Endothelial cell of umbilical vein (primary cell): Measurements from ENCODE around the gene PIP5K1A. TPM values are rescaled to one million over a fixed set of nuclear protein-coding genes. Genes with fewer than 3 reads are reported as not detected.

Experiments
- BruUV-seq: library from RNA; stranded (reverse); fragments of 400-500 nt; replicated peaks from 2 replicates; lab custom pipeline; 2021; lab: Mats Ljungman, UMichigan
- CTCF ChIA-PET: fragments of 300-600, 350-600 bp; sonication (Branson Sonifier 250); formaldehyde crosslinking; loops from one replicate; lab custom pipeline; 2021; ENCODE audit warnings: antibody characterized with exemption, inconsistent platforms; lab: Charles Lee
- POLR2A ChIA-PET: fragments of 300-600, 350-600 bp; sonication (Branson Sonifier 250); formaldehyde crosslinking; loops from one replicate; lab custom pipeline; 2021; ENCODE audit warnings: antibody characterized with exemption, inconsistent platforms; lab: Charles Lee
- DNase-seq: peaks from one replicate; pipeline ENCODE4 v3.0.0-alpha.2; 2011; ENCODE audit warnings: low read depth, low spot score
- FAIRE-seq: peaks from 2 replicates; lab custom pipeline; 2011; peaks lifted over from hg19 to GRCh38; lab: Jason Lieb, UNC
- H2AFZ ChIP-seq: 2 replicates; pipeline ENCODE4 v1.6.0; 2012; ENCODE audit warnings: low read depth, low read length, control low read depth, inconsistent platforms
- H3K27ac ChIP-seq: 2 replicates; pipeline ENCODE4 v1.5.1; 2011; ENCODE audit warnings: low read depth, mild to moderate bottlenecking, control low read depth, low read length, moderate library complexity; ENCODE audit not compliant: insufficient read depth
- H3K27me3 ChIP-seq, 2 experiments: 2 replicates each; pipeline versions ENCODE4 v1.6.0 to v1.6.1; 2011; ENCODE audit warnings: low read length in 2 of 2, mixed read lengths in 1 of 2; ENCODE audit not compliant: control insufficient read depth in 2 of 2, insufficient read depth in 2 of 2
- H3K36me3 ChIP-seq, 2 experiments: 2 replicates in 1 of 2; 3 replicates in 1 of 2; pipeline ENCODE4 v1.5.1; 2011; ENCODE audit warnings: low read length in 2 of 2, mild to moderate bottlenecking in 1 of 2, moderate library complexity in 1 of 2; ENCODE audit not compliant: control insufficient read depth in 2 of 2, insufficient read depth in 2 of 2; ENCODE audit errors: extremely low read depth in 1 of 2
- H3K4me1 ChIP-seq: 3 replicates; pipeline ENCODE4 v1.5.1; 2011; ENCODE audit warnings: mild to moderate bottlenecking, low read length; ENCODE audit not compliant: control insufficient read depth, insufficient read depth; ENCODE audit errors: extremely low read depth
- H3K4me2 ChIP-seq: 2 replicates; pipeline ENCODE4 v1.6.1; 2011; ENCODE audit warnings: low read length, control low read depth, mixed read lengths; ENCODE audit not compliant: insufficient read depth
- H3K4me3 ChIP-seq, 3 experiments: fragments of 200-600 bp in 1 of 3; sonication (generic), shearing (Covaris generic) in 1 of 3; replicated peaks in 1 of 3; 2 replicates each; pipeline ENCODE4 v1.5.1; 2011 to 2016; ENCODE audit warnings: control low read depth in 3 of 3, low read length in 3 of 3, mild to moderate bottlenecking in 2 of 3, inconsistent platforms in 1 of 3, low read depth in 1 of 3, moderate library complexity in 1 of 3; ENCODE audit not compliant: insufficient read depth in 1 of 3
- H3K79me2 ChIP-seq: 2 replicates; pipeline ENCODE4 v1.6.0; 2012; ENCODE audit warnings: low read length, inconsistent platforms; ENCODE audit not compliant: control insufficient read depth, insufficient read depth
- H3K9ac ChIP-seq: replicated peaks from 2 replicates; pipeline ENCODE3; 2011; ENCODE audit warnings: low read length, control low read depth; ENCODE audit not compliant: insufficient read depth; ENCODE audit errors: extremely low read depth
- H3K9me1 ChIP-seq: replicated peaks from 3 replicates; pipeline ENCODE4 v1.6.0; 2011; ENCODE audit warnings: mild to moderate bottlenecking, low read length; ENCODE audit not compliant: control insufficient read depth, insufficient read depth; ENCODE audit errors: extremely low read depth
- H3K9me3 ChIP-seq: replicated peaks from 2 replicates; pipeline ENCODE4 v1.5.1; 2012; ENCODE audit warnings: low read length, inconsistent platforms; ENCODE audit not compliant: control insufficient read depth, insufficient read depth
- H4K20me1 ChIP-seq: replicated peaks from 2 replicates; pipeline ENCODE3; 2011; ENCODE audit warnings: mild to moderate bottlenecking, low read length; ENCODE audit not compliant: control insufficient read depth, insufficient read depth; ENCODE audit errors: extremely low read depth
- EZH2 ChIP-seq: IDR thresholded peaks from 2 replicates; pipeline ENCODE4 v1.6.1; 2012; ENCODE audit warnings: borderline replicate concordance, low read depth, mild to moderate bottlenecking, moderate library complexity, low read length, inconsistent platforms; ENCODE audit not compliant: severe bottlenecking
- POLR2A ChIP-seq: IDR thresholded peaks from 2 replicates; pipeline ENCODE4 v1.6.1; 2012; ENCODE audit warnings: low read depth, mild to moderate bottlenecking, control low read depth, low read length
- POLR2AphosphoS5 ChIP-seq: IDR thresholded peaks from 2 replicates; pipeline ENCODE4 v1.6.1; 2012; ENCODE audit warnings: low read depth, mild to moderate bottlenecking, control low read depth, low read length, moderate library complexity; ENCODE audit not compliant: insufficient read depth
- dilution Hi-C: fragments of 300-500 bp; cut with MboI; formaldehyde crosslinking; loops from one replicate; pipeline ENCODE4 v1.15.0; 2019; ENCODE audit warnings: low sequenced_read_pairs; ENCODE audit not compliant: extremely low pct_ligation_motif_present
- intact Hi-C: fragments of 100-400 bp; cut with micrococcal nuclease; formaldehyde crosslinking; loops from one replicate; pipeline ENCODE4 v1.10.0; 2022
- polyA plus RNA-seq, 4 experiments: library from polyadenylated mRNA; depleted of rRNA in 3 of 4; stranded (reverse) in 3 of 4; unstranded in 1 of 4; fragments of >200 nt; gene quantifications; 2 replicates each; pipeline versions ENCODE4 v1.2.1 to v1.2.3, GENCODE V29; 2011 to 2012; ENCODE audit warnings: missing spikeins in 1 of 4
- total RNA-seq: library from RNA; stranded (reverse); gene quantifications from 2 replicates; pipeline ENCODE4 v1.2.3, GENCODE V29; 2021
- TF ChIP-seq, protein P1 (sequence below), 2 donors: IDR thresholded peaks; 1 replicate in 1 of 2; 2 replicates in 1 of 2; pipeline ENCODE4 v1.5.1; 2011; ENCODE audit warnings: low read length in 2 of 2, mild to moderate bottlenecking in 2 of 2, moderate library complexity in 2 of 2, control low read depth in 1 of 2, inconsistent platforms in 1 of 2, low read depth in 1 of 2; ENCODE audit not compliant: insufficient read depth in 1 of 2; ENCODE audit errors: extremely low read depth in 1 of 2

The PIP5K1A gene
- total and polyA plus RNA-seq, 2 donors (not counting 3 experiments of a cell fraction or from before 2014, with no cell fraction given) = 72.1 to 79.3 TPM

DNA sequence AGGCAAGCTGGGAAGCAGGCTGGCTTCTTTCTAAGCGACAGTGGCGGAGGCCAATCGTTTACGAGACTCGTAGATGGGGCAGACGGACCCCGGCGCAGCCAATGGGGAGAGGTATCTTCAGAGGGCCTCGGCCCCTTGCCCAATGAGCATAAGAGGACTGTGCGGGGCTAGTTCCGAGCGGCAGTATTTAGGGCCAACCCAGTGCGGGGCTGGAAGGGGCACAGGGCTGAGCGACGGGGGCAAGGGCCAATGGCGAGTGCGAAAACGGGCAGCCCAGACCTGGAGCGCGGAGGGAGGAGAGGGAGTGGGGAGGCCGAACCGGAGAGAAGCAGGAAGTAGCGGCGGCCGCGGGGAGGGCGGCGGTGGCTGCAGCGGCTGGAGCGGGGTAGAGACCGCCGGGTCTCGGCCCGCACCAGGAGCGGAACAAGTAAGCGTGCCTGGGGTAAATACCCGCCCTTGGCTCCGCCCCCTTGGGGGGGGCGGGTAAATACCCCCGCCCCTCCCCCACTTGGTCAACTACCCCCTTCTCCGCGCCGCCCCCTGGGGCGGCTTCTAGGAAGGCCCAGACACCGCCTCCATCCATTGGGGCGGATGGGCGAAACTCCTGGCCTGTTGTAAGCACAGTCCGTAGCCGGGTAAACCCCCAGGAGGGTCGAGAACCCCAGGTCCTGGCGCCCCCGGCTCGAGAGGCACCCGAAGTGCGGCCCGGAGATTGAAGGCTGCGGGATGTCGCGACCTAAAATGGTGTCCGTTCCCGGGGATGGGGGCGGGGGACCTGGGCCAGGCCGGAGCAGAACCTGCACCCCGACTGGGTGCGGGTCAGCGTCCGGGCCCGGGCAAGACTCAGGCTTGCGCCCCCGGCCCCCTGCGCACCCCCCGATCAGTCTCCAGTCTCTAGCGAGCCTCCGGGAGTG is 83.9 kb downstream of the PIP5K1A start, which contains the start of gene ZNF687:
Gene ZNF687, plus strand, starts transcription at position 331 of the 914 bp plus-strand sequence. CDS start 3,993 bp downstream, outside the sequence.
- CTCF ChIA-PET = interaction anchor here (0.7 to 4.1 kb wide), 12 partner anchors 12 to 182 kb away, joined by 3 to 26 read pairs (median 4); partner anchors contain the start of genes PSMD4 and RFX5

More for the DNA sequence above, 83.9 kb downstream of the PIP5K1A start, which contains the start of gene ZNF687:
- dilution Hi-C loops (no loop called here), intact Hi-C loops (loop anchor here (1.0 to 2.0 kb wide), 7 partner anchors 19 to 117 kb away; partner anchors contain the start of genes PI4KB, PIP5K1A, PSMB4 and PSMD4)
- Histone ChIP-seq H2AFZ (peak within 1 kb of the TSS; percentile 63), H3K27ac (peak within 1 kb of the TSS; percentile 81), H3K9me3 (no peaks in the 10 kb centered on the region), H3K4me3 (peak within 1 kb of the TSS; percentile 66 to 89 (median 69)), H3K36me3 (peaks cover 0 to 15% of the 10 kb centered on the region in 2 experiments), H3K4me2 (peak within 1 kb of the TSS; percentile 61), H3K27me3 (peaks cover 0 to 2% of the 10 kb centered on the region in 2 experiments), H4K20me1 (no peaks in the 10 kb centered on the region), H3K9ac (peak within 1 kb of the TSS; percentile 82), H3K4me1 (peaks cover 9% of the 10 kb centered on the region), H3K79me2 (peaks cover 8% of the 10 kb centered on the region), H3K9me1 (no peaks in the 10 kb centered on the region)
- FAIRE-seq = no peak
- peak; percentile 100 for DNase-seq
- BruUV-seq = no TSS peak
- POLR2A ChIA-PET = interaction anchor here (0.6 to 1.2 kb wide), 8 partner anchors 10 to 116 kb away, joined by 3 to 4 read pairs (median 3); partner anchors contain the start of gene PI4KB
- TF ChIP-seq POLR2AphosphoS5 (peak; percentile 71), EZH2 (no peak), POLR2A (peak; percentile 76)
- TF ChIP-seq, protein P1, sequence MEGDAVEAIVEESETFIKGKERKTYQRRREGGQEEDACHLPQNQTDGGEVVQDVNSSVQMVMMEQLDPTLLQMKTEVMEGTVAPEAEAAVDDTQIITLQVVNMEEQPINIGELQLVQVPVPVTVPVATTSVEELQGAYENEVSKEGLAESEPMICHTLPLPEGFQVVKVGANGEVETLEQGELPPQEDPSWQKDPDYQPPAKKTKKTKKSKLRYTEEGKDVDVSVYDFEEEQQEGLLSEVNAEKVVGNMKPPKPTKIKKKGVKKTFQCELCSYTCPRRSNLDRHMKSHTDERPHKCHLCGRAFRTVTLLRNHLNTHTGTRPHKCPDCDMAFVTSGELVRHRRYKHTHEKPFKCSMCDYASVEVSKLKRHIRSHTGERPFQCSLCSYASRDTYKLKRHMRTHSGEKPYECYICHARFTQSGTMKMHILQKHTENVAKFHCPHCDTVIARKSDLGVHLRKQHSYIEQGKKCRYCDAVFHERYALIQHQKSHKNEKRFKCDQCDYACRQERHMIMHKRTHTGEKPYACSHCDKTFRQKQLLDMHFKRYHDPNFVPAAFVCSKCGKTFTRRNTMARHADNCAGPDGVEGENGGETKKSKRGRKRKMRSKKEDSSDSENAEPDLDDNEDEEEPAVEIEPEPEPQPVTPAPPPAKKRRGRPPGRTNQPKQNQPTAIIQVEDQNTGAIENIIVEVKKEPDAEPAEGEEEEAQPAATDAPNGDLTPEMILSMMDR (IDR thresholded peaks at IDR 0.05; ENCODE audit: extremely low read depth in 1 of 2, insufficient read depth in 1 of 2, low read depth in 1 of 2, low read length in 2 of 2) = no peak
